Activated T-cell treated with anti-CD3 and anti-CD28 coated beads, Interleukin-2, amount 50 U/mL, for 4 hours (primary cell): Measurements from ENCODE around the gene HAO2. TPM values are rescaled to one million over a fixed set of nuclear protein-coding genes. Genes with fewer than 3 reads are reported as not detected.
"Not testable (repeated sequence)": the region's sequence is repeated elsewhere in the genome, so short reads cannot be mapped to it uniquely, and the experiment has no call there.

Experiments
- ATAC-seq, 2 donors: fragments of 200-7000 bp; cut with Tn5 transposase; one replicate each; pipeline ENCODE4 v1.10.0; 2021
- DNase-seq: peaks from one replicate; pipeline ENCODE4 v3.0.0-alpha.2; 2020
- H3K27me3 Mint-ChIP-seq: one replicate; pipeline ENCODE4 v1.8.0; 2021; ENCODE audit warnings: low read depth, mixed read lengths
- H3K36me3 Mint-ChIP-seq: one replicate; pipeline ENCODE4 v1.8.0; 2022; ENCODE audit warnings: mixed read lengths; ENCODE audit not compliant: insufficient read depth
- H3K4me1 Mint-ChIP-seq: one replicate; pipeline ENCODE4 v1.8.0; 2021; ENCODE audit warnings: low read depth, mixed read lengths
- H3K4me3 Mint-ChIP-seq: one replicate; pipeline ENCODE4 v1.8.0; 2021; ENCODE audit warnings: mild to moderate bottlenecking, moderate library complexity, mixed read lengths
- H3K9me3 Mint-ChIP-seq: one replicate; pipeline ENCODE4 v1.8.0; 2021; ENCODE audit warnings: mixed read lengths
- total RNA-seq, 3 donors: library from RNA; stranded (reverse); gene quantifications; one replicate each; pipeline ENCODE4 v1.2.1, GENCODE V29; 2021

The HAO2 gene
- total RNA-seq, 3 donors from 2014 or later, result not detected

DNA sequence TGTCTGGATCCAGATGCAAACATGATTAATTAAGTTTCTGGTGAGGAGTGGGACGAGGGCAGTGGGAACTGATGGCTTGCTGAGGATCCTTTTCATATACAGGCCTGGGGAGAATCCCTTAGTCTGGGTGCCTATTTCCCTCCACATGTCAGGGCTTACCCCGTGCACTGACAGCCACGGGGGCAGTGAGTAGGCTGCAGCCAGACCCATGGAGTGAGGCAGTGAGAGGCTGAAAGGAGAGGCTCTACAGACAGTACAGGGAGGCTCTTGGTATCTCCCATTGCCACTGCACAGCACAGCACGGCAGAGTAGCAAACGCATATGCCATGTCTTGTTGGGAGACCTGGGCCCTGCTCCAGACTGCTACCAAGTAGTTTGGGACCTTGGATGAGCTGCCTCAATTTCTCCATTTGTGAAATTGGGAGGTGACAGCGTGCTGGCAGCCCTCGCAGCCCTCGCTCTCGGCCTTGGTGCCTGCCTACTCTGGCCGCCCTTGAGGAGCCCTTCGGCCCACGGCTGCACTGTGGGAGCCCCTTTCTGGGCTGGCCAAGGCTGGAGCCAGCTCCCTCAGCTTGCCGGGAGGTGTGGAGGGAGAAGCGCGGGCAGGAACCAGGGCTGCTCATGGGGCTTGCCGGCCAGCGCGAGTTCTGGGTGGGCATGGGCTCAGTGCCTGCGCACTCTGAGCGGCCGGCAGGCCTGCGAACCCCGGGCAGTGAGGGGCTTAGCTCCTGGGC is 35.3 kb upstream of the HAO2 start:
- H3K4me3 Mint-ChIP-seq, result no peak overlapping the region
- no peaks in the 10 kb centered on the region for H3K4me1 Mint-ChIP-seq
- DNase-seq (no peak), ATAC-seq (peak in 1 of 2 donors; percentile 27)
- H3K9me3 Mint-ChIP-seq, result no peaks in the 10 kb centered on the region
- peaks cover 4% of the 10 kb centered on the region for H3K27me3 Mint-ChIP-seq
- H3K36me3 Mint-ChIP-seq, result no peaks in the 10 kb centered on the region

DNA sequence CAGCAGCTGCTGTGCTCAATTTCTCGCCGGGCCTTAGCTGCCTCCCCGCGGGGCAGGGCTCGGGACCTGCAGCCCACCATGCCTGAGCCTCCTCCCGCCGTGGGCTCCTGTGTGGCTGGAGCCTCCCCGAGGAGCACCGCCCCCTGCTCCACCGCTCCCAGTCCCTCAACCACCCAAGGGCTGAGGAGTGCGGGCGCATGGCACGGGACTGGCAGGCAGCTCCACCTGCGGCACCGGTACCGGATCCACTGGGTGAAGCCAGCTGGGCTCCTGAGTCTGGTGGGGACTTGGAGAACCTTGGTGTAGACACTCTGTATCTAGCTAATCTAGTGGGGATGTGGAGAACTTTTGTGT is 34.7 kb upstream of the HAO2 start:
- H3K36me3 Mint-ChIP-seq, H3K4me3 Mint-ChIP-seq, H3K27me3 Mint-ChIP-seq, DNase-seq, ATAC-seq, H3K9me3 Mint-ChIP-seq, H3K4me1 Mint-ChIP-seq: not testable (repeated sequence)

DNA sequence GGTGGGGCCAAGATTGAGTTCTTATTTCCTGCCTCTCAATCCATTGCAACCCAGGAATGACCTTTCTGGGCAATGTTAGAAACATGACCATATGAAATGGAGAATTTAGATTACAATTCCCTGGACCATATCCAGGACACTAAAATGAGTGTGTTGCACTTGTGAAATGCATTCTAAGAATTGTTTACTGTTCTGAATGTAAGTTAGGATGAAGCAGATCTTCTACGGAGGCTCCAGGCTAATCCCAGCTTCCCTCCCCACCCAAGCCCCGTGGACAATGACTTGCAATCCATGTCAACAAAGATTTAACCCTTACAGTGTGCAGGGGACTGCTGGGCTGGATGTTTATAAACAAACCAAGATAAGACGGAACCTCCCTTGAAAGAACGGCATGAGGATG is 31.7 kb upstream of the HAO2 start:
- ATAC-seq (no peak), DNase-seq (no peak)
- H3K27me3 Mint-ChIP-seq, result peaks cover 4% of the 10 kb centered on the region
- H3K9me3 Mint-ChIP-seq, result no peaks in the 10 kb centered on the region
- no peaks in the 10 kb centered on the region for H3K4me1 Mint-ChIP-seq
- H3K4me3 Mint-ChIP-seq, result no peak overlapping the region
- no peaks in the 10 kb centered on the region for H3K36me3 Mint-ChIP-seq

DNA sequence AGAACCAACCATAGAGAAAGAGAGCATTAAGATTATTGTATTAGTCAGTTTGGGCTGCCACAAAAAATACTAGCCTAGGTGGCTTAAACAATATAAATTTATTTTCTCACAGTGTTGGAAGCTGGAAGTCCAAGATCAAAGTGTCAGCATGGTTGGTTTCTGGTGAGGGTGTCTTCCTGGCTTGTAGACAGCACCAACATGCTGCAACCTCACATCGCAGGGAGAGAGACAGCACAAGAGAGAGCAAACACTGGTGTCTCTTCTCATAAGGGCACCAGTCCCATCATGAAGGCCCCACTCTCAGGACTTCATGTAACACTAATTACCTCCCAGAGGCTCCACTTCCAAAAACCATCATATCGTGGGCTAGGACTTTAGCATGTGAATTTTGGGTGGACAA is 30.6 kb upstream of the HAO2 start:
- Mint-ChIP-seq H3K9me3 (no peaks in the 10 kb centered on the region), H3K36me3 (no peaks in the 10 kb centered on the region), H3K4me1 (no peaks in the 10 kb centered on the region), H3K4me3 (no peak overlapping the region), H3K27me3 (peaks cover 4% of the 10 kb centered on the region)
- ATAC-seq (no peak), DNase-seq (no peak)

DNA sequence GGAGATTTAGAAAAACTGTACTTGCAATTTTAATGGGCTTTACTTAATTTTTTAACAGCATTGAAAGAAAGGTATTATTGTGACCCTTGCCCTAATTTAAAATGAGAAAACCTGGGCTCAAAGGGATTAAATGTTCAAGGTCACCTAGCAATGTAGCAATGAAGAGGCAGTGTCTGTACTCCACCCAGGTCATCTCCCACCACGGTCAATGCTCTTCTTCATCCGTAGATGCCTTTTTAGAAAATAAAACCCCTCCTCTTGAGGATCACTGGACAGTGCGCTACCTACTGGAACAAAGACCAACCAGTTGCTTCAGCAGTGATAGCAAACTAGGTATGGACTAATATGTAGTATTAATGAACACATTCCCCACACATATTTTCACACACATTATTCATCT is 29.8 kb upstream of the HAO2 start:
- ATAC-seq (no peak), DNase-seq (no peak)
- Mint-ChIP-seq H3K27me3 (peaks cover 4% of the 10 kb centered on the region), H3K36me3 (no peaks in the 10 kb centered on the region), H3K4me3 (no peak overlapping the region), H3K9me3 (no peaks in the 10 kb centered on the region), H3K4me1 (no peaks in the 10 kb centered on the region)

DNA sequence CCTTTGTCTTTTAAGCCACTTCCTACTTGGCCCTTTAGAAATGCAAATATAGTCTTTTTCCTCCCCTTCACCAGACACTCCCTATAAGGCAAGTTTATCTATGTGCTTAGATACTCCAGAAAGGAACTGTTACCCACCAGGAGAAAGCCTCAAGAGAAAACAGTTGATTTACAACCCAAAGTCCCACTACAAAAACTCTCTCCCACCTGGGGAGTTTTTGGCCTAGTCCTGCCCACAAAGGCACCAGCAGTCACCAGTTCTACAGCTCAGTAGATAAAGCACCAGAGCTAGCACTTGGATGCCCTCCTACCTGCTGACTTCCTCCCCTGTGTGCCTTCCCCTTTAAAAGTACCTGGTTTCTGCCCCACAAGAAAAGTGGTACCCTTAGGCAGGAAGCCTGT is 27.7 kb upstream of the HAO2 start:
- ATAC-seq (no peak), DNase-seq (no peak)
- Mint-ChIP-seq H3K4me3 (no peak overlapping the region), H3K4me1 (no peaks in the 10 kb centered on the region), H3K9me3 (no peaks in the 10 kb centered on the region), H3K27me3 (peaks cover 4% of the 10 kb centered on the region), H3K36me3 (no peaks in the 10 kb centered on the region)

DNA sequence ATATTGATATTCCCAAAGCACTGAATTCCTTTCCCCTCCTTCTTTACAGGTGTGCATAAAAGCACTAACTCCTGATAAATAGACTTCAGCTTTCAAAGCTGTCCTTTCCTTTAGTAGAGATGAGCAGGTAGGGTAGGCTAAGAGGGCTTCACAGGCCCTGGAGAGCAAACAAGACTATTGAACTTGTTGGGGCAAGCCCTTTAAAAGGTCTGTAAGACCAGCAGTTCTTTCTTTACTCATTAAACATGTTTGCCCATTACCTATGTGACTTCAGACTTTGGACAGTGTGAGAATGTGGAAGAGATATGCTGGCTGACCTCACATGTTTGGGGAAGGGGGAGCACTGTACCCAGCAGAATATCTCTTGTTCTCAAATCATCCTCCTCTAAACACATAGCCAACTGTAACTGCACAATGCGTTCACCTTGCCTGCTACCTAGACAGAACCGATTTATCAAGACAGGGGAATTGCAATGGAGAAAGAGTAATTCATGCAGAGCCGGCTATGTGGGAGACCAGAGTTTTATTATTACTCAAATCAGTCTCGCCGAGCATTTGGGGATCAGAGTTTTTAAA is 27.1 kb upstream of the HAO2 start:
- ATAC-seq (no peak), DNase-seq (no peak)
- Mint-ChIP-seq H3K9me3 (no peaks in the 10 kb centered on the region), H3K36me3 (no peaks in the 10 kb centered on the region), H3K27me3 (peaks cover 4% of the 10 kb centered on the region), H3K4me1 (no peaks in the 10 kb centered on the region), H3K4me3 (no peak overlapping the region)

DNA sequence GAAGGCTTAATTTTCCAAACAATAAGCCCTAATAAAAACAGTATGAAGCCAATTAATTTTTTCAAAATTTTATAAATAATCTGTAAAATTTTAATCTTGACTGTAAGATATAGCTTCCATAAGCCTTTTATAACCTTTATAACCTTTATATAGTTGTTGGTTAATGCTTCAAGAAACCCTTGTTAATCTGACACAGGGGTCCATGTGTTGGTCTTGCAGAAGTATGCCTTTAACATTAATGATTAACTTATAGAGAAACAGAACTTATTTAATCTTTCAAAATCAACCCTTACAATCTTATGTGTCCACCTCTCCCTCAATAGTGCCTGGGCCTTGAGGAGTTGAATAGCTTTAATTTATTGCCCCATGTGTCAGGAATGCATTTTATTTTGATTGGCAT is 23.2 kb upstream of the HAO2 start:
- H3K36me3 Mint-ChIP-seq, result no peaks in the 10 kb centered on the region
- H3K9me3 Mint-ChIP-seq, result no peaks in the 10 kb centered on the region
- ATAC-seq, result no peak

DNA sequence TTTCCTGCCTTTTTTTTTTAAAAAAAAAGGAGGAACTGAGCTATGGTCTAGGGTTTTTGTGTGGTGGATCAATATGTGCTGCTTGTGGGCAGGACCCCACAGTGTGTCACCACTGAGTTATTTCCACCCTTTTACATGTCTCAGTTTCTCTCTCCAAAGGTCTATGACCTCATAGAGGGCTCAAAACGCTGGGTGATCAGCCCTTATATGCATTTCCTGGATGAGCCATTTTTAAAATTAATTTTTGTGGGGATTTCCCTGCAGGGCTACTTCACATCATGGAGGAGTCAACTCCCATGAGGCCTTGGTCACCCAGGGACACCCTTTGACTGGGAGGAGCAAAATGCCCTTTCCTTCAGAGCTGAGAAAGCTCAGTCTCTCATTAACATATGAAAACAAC is 20.7 kb upstream of the HAO2 start:
- DNase-seq, result no peak
- no peak overlapping the region for H3K4me3 Mint-ChIP-seq
- no peaks in the 10 kb centered on the region for H3K4me1 Mint-ChIP-seq

More for the DNA sequence above, 23.2 kb upstream of the HAO2 start:
- Mint-ChIP-seq H3K4me3 (no peak overlapping the region), H3K27me3 (peaks cover 3% of the 10 kb centered on the region), H3K4me1 (no peaks in the 10 kb centered on the region)
- DNase-seq, result no peak

DNA sequence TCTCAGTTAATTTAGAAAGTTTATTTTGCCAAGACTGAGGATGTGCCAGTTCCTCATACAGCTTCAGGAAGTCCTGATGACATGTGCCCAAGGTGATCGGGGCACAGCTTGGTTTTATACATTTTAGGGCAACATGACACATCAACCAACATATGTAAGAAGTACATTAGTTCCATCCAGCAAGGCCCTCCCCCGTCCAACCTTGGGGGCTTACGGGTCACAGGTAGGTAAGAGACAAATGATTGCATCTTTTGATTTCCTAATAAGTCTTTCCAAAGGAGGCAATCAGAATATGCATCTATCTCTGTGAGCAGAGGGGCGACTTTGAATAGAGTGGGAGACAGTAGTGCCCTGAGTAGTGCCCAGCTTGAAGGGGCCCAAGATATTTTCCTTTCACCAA is 19.6 kb upstream of the HAO2 start:
- ATAC-seq (no peak), DNase-seq (no peak)
- Mint-ChIP-seq H3K4me3 (no peak overlapping the region), H3K4me1 (no peaks in the 10 kb centered on the region), H3K27me3 (peaks cover 9% of the 10 kb centered on the region), H3K36me3 (no peaks in the 10 kb centered on the region), H3K9me3 (no peaks in the 10 kb centered on the region)

More for the DNA sequence above, 20.7 kb upstream of the HAO2 start:
- ATAC-seq, result peak; percentile 56 to 76
- Mint-ChIP-seq H3K27me3 (peaks cover 7% of the 10 kb centered on the region), H3K9me3 (no peaks in the 10 kb centered on the region), H3K36me3 (no peaks in the 10 kb centered on the region)

DNA sequence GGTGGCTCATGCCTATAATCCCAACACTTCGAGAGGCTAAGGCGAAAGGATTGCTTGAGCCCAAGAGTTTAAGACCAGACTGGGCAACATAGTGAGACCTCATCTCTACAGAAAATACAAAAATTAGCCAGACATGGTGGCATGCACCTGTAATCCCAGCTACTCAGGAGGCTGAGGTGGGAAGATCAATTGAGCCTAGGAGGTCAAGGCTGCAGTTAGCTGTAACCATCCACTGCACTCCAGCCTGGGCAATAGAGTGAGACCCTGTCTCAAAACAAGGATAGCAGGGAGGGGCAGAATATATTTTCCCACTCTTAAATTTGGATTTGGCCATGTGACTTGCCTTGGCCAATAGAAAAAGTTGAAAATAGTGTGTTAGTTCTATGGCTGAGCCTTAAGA is 17.7 kb upstream of the HAO2 start:
- H3K36me3 Mint-ChIP-seq, H3K4me1 Mint-ChIP-seq, H3K4me3 Mint-ChIP-seq, DNase-seq, ATAC-seq, H3K9me3 Mint-ChIP-seq: not testable (repeated sequence)
- peaks cover 11% of the 10 kb centered on the region for H3K27me3 Mint-ChIP-seq

DNA sequence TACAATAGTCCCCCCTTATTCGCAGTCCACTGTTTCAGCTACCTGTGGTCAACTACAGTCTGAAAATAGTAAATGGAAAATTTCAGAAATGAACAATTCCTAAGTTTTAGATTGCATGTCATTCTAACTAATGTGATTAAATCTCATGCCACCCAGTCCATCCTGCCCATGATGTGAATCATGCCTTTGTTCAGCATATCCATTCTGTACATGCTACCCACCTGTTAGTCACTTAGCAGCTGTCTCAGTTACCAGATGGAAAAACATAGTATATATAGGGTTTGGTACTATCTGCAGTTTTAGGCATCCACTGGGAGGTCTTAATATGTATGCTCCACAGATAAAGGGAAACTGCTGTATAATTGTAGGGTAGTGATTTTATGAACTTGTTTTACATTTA is 16.6 kb upstream of the HAO2 start:
- H3K9me3 Mint-ChIP-seq, result peaks cover 3% of the 10 kb centered on the region
- ATAC-seq (no peak), DNase-seq (no peak)
- H3K4me1 Mint-ChIP-seq, result no peaks in the 10 kb centered on the region
- H3K27me3 Mint-ChIP-seq, result peaks cover 13% of the 10 kb centered on the region
- H3K36me3 Mint-ChIP-seq, result no peaks in the 10 kb centered on the region
- no peak overlapping the region for H3K4me3 Mint-ChIP-seq

DNA sequence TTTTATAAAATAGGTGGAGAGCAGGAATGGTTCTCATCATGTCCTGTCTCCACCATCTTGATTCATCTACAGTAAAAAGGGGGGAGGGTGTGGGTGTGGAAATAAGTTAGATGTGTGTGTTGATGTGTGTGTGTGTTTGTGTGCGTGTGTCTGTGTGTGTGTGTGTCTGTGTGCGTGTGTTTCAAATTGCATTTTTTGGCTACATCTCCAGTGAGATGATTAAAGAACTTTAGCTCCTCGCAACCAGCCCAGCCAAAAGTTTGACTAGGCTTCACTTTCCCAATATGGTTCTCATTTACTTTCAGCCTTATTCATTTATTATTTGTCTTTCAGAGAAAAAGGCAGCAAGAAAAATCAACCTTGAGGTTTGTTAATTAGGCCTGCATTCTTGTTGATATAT is 14.7 kb upstream of the HAO2 start:
- Mint-ChIP-seq H3K36me3 (no peaks in the 10 kb centered on the region), H3K27me3 (peaks cover 10% of the 10 kb centered on the region), H3K4me3 (no peak overlapping the region), H3K9me3 (peaks cover 3% of the 10 kb centered on the region), H3K4me1 (no peaks in the 10 kb centered on the region)
- DNase-seq (no peak), ATAC-seq (no peak)

DNA sequence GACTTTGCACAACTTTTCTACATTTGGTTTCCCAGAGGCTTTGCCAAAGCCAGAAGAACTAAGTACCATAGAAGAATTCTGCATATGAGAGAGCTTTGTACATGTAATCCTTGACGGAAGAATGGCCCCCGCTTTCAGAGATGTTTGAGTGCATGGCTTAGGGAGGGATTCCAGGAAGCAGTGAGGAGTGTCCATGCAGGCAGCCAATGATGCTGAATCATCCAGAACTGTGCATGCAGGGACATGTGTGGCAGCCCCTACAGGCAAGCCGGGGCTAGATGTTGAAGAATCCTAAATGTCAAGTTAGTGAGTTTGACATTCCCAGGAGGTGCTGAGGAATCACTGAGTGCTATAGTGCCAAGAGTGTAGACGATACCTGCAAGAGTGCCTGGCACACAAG is 9.9 kb upstream of the HAO2 start:
- Mint-ChIP-seq H3K4me3 (no peak overlapping the region), H3K36me3 (no peaks in the 10 kb centered on the region), H3K9me3 (peaks cover 3% of the 10 kb centered on the region), H3K4me1 (no peaks in the 10 kb centered on the region), H3K27me3 (peaks cover 9% of the 10 kb centered on the region)
- no peak for ATAC-seq
- no peak for DNase-seq

DNA sequence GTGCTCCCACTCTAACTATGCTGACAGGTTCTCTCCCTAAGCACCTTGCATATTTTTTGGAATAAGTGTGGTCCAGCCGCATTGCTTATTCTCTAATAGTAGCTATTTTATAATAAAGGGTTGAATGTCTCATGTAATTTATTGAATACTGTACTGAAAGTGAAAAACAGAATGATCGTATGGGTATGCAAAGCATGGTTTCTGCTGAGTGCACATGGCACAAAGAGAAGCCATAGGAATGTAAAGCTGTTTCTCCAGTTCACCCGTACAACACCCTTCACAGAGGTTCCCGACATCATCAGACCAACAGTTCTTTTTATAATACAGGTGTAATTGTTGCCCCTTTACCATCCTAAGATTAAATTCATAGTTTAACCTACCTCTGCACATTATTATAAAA is 8.9 kb upstream of the HAO2 start:
- Mint-ChIP-seq H3K9me3 (peaks cover 3% of the 10 kb centered on the region), H3K4me3 (no peak overlapping the region), H3K36me3 (no peaks in the 10 kb centered on the region), H3K4me1 (no peaks in the 10 kb centered on the region), H3K27me3 (peaks cover 9% of the 10 kb centered on the region)
- no peak for DNase-seq
- no peak for ATAC-seq
